OCI-LY7 (cell line): ENCODE results near the gene TXNDC12.

ENCODE experiments used
- EZH2phosphoT487 ChIP-seq: fragments of 200-600 bp; sonication (generic); IDR thresholded peaks from 2 replicates; pipeline ENCODE4 v1.6.1; 2018; ENCODE audit warnings: low read depth, borderline replicate concordance, mild to moderate bottlenecking, mixed run types, antibody characterized with exemption, low read length, moderate library complexity, mixed read lengths
- TF ChIP-seq, protein P1 (sequence below): fragments of 200-600 bp; sonication (generic); conservative IDR thresholded peaks from 2 replicates; pipeline ENCODE4 v1.5.1; 2014; ENCODE audit warnings: mild to moderate bottlenecking, antibody characterized with exemption, low read length, moderate library complexity, mixed read lengths

DNA sequence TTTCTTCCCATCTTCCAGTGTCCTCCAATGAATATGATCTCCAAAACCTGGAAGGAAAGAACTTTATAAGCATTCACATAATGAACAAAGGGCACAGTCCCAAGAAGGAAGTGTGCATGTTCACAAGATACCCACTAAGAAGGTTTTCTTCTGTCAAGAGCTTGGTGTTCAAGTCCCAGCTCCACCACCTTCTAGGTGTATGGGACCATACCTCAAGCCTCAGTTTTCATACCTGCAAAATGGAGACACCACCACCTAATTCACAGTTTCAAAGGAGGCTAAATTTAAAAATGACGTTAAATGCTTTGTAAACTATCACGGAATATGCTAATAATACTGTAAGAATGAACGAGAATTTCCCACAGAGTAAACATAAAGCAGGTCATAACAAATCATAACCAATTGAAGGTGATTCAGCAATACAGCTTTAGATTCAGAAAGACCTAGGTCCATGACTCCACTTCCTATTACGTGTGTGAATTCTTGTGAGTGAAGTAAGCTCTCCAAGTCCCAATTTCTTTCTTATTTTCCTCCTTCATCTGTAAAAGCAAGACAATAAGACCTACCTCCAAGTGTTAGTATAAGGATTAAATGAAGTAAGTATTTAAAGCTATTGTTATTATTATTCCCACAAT is 13.3 kb downstream of the TXNDC12 start:
- TF ChIP-seq, protein P1, sequence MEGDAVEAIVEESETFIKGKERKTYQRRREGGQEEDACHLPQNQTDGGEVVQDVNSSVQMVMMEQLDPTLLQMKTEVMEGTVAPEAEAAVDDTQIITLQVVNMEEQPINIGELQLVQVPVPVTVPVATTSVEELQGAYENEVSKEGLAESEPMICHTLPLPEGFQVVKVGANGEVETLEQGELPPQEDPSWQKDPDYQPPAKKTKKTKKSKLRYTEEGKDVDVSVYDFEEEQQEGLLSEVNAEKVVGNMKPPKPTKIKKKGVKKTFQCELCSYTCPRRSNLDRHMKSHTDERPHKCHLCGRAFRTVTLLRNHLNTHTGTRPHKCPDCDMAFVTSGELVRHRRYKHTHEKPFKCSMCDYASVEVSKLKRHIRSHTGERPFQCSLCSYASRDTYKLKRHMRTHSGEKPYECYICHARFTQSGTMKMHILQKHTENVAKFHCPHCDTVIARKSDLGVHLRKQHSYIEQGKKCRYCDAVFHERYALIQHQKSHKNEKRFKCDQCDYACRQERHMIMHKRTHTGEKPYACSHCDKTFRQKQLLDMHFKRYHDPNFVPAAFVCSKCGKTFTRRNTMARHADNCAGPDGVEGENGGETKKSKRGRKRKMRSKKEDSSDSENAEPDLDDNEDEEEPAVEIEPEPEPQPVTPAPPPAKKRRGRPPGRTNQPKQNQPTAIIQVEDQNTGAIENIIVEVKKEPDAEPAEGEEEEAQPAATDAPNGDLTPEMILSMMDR, result no peak
- no peak for TF ChIP-seq EZH2phosphoT487
